H1 (cell line): ENCODE results near the gene FXR2. TPM values are rescaled to one million over a fixed set of nuclear protein-coding genes. Genes with fewer than 3 reads are reported as not detected.

Experiments
- CTCF ChIA-PET: fragments of 300-600 bp; sonication (Branson Sonifier 250); formaldehyde crosslinking; loops from one replicate; lab custom pipeline; 2021; ENCODE audit not compliant: partially characterized antibody; lab: Charles Lee
- POLR2A ChIA-PET: fragments of 300-600 bp; sonication (Branson Sonifier 250); formaldehyde crosslinking; loops from one replicate; lab custom pipeline; 2021; ENCODE audit warnings: inconsistent platforms; ENCODE audit not compliant: partially characterized antibody; lab: Charles Lee
- DNase-seq, 2 experiments: peaks; one replicate each; pipeline versions ENCODE4 v3.0.0 to v3.0.0-alpha.2; 2010 to 2022; ENCODE audit warnings: low spot score in 2 of 2, low read depth in 1 of 2, mixed read lengths in 1 of 2
- FAIRE-seq: peaks from 2 replicates; lab custom pipeline; 2011; peaks lifted over from hg19 to GRCh38; lab: Jason Lieb, UNC
- H2AFZ ChIP-seq: 2 replicates; pipeline ENCODE4 v1.8.1; 2012; ENCODE audit warnings: low read length, inconsistent platforms
- H2AK5ac ChIP-seq: 2 replicates; pipeline ENCODE4 v1.6.1; 2013; ENCODE audit warnings: low read depth, low read length
- H2BK120ac ChIP-seq: replicated peaks from 2 replicates; pipeline ENCODE3; 2013; ENCODE audit warnings: low read depth, low read length, inconsistent platforms
- H2BK12ac ChIP-seq: 2 replicates; pipeline ENCODE4 v1.6.1; 2013; ENCODE audit warnings: low read depth, low read length
- H2BK15ac ChIP-seq: 2 replicates; pipeline ENCODE4 v1.6.1; 2013; ENCODE audit warnings: low read length
- H2BK20ac ChIP-seq: 2 replicates; pipeline ENCODE4 v1.6.1; 2013; ENCODE audit warnings: low read length
- H2BK5ac ChIP-seq: 2 replicates; pipeline ENCODE4 v1.6.1; 2013; ENCODE audit warnings: low read depth, low read length
- H3K14ac ChIP-seq: 2 replicates; pipeline ENCODE4 v1.6.1; 2013; ENCODE audit warnings: inconsistent platforms; ENCODE audit not compliant: insufficient read length
- H3K18ac ChIP-seq: 2 replicates; pipeline ENCODE4 v1.6.1; 2013; ENCODE audit warnings: low read length; ENCODE audit errors: extremely low read depth
- H3K23ac ChIP-seq: 2 replicates; pipeline ENCODE4 v1.6.1; 2013; ENCODE audit warnings: inconsistent platforms; ENCODE audit not compliant: insufficient read length
- H3K23me2 ChIP-seq: 2 replicates; pipeline ENCODE4 v1.6.1; 2013; ENCODE audit warnings: low read depth, low read length
- H3K27ac ChIP-seq: 2 replicates; pipeline ENCODE4 v1.6.1; 2011; ENCODE audit warnings: low read depth, low read length, inconsistent platforms
- H3K27me3 ChIP-seq, 4 experiments: replicated peaks in 1 of 4; 1 replicate in 1 of 4; 2 replicates in 3 of 4; pipeline versions ENCODE4 v1.6.1 to v1.8.1; 2011 to 2013; ENCODE audit warnings: low read length in 3 of 4, mild to moderate bottlenecking in 3 of 4, inconsistent platforms in 2 of 4, mixed read lengths in 2 of 4, moderate library complexity in 1 of 4; ENCODE audit not compliant: control insufficient read depth in 3 of 4, insufficient read depth in 3 of 4; ENCODE audit errors: extremely low read depth in 1 of 4
- H3K36me3 ChIP-seq, 4 experiments: 2 replicates each; pipeline versions ENCODE4 v1.6.1 to v1.8.1; 2011 to 2013; ENCODE audit warnings: mild to moderate bottlenecking in 4 of 4, low read length in 3 of 4, moderate library complexity in 2 of 4, control low read depth in 1 of 4, inconsistent platforms in 1 of 4; ENCODE audit not compliant: insufficient read depth in 4 of 4, control insufficient read depth in 2 of 4
- H3K4ac ChIP-seq: replicated peaks from 2 replicates; pipeline ENCODE3; 2013; ENCODE audit warnings: low read length, low read depth, mixed read lengths, inconsistent platforms; ENCODE audit not compliant: insufficient read length
- H3K4me1 ChIP-seq, 4 experiments: replicated peaks in 1 of 4; 1 replicate in 1 of 4; 2 replicates in 3 of 4; pipeline versions ENCODE4 v1.6.1 to v1.8.1; 2011 to 2013; ENCODE audit warnings: low read length in 3 of 4, inconsistent platforms in 2 of 4, mixed read lengths in 1 of 4; ENCODE audit not compliant: insufficient read depth in 4 of 4, control insufficient read depth in 3 of 4
- H3K4me2 ChIP-seq, 2 experiments: 2 replicates each; pipeline versions ENCODE4 v1.6.1 to v1.8.1; 2011 to 2013; ENCODE audit warnings: low read depth in 2 of 2, low read length in 2 of 2, control low read depth in 1 of 2, inconsistent platforms in 1 of 2, mild to moderate bottlenecking in 1 of 2; ENCODE audit not compliant: insufficient read depth in 1 of 2
- H3K4me3 ChIP-seq, 4 experiments: fragments of 200-600, 300-600 bp in 1 of 4; sonication (generic), shearing (Covaris generic), sonication (Bioruptor Twin) in 1 of 4; 2 replicates each; pipeline versions ENCODE4 v1.5.1 to v1.8.1; 2011 to 2016; ENCODE audit warnings: low read length in 4 of 4, low read depth in 3 of 4, control low read depth in 2 of 4, inconsistent platforms in 2 of 4, mild to moderate bottlenecking in 2 of 4, mixed read lengths in 1 of 4, moderate library complexity in 1 of 4; ENCODE audit not compliant: insufficient read depth in 2 of 4; ENCODE audit errors: extremely low read depth in 1 of 4
- H3K56ac ChIP-seq: replicated peaks from 2 replicates; pipeline ENCODE3; 2013; ENCODE audit warnings: low read depth, mild to moderate bottlenecking, mixed read lengths, low read length, inconsistent platforms; ENCODE audit not compliant: insufficient read length
- H3K79me1 ChIP-seq: 2 replicates; pipeline ENCODE4 v1.6.1; 2013; ENCODE audit warnings: low read depth, low read length, control low read depth
- H3K79me2 ChIP-seq, 2 experiments: 2 replicates each; pipeline versions ENCODE4 v1.6.1 to v1.8.1; 2012 to 2013; ENCODE audit warnings: low read length in 2 of 2, mild to moderate bottlenecking in 2 of 2, inconsistent platforms in 1 of 2; ENCODE audit not compliant: insufficient read depth in 2 of 2, control insufficient read depth in 1 of 2
- H3K9ac ChIP-seq, 4 experiments: replicated peaks in 1 of 4; 1 replicate in 1 of 4; 2 replicates in 3 of 4; pipeline versions ENCODE4 v1.6.1 to v1.8.1; 2011 to 2013; ENCODE audit warnings: low read depth in 3 of 4, low read length in 3 of 4, control low read depth in 2 of 4, mild to moderate bottlenecking in 2 of 4, moderate library complexity in 2 of 4, inconsistent platforms in 1 of 4; ENCODE audit errors: extremely low read depth in 1 of 4
- H3K9me3 ChIP-seq, 2 experiments: 2 replicates each; pipeline versions ENCODE4 v1.6.1 to v1.8.1; 2012 to 2013; ENCODE audit warnings: mild to moderate bottlenecking in 2 of 2, moderate library complexity in 2 of 2, control low read depth in 1 of 2, inconsistent platforms in 1 of 2, low read depth in 1 of 2, low read length in 1 of 2, mixed read lengths in 1 of 2; ENCODE audit not compliant: insufficient read depth in 2 of 2
- H4K20me1 ChIP-seq, 2 experiments: replicated peaks in 1 of 2; 2 replicates each; pipeline versions ENCODE3 to v1.8.1; 2011 to 2013; ENCODE audit warnings: inconsistent platforms in 2 of 2, low read length in 2 of 2, mild to moderate bottlenecking in 1 of 2; ENCODE audit not compliant: insufficient read depth in 2 of 2, control insufficient read depth in 1 of 2
- H4K5ac ChIP-seq: 2 replicates; pipeline ENCODE4 v1.6.1; 2013; ENCODE audit warnings: low read length, low read depth, mixed read lengths, inconsistent platforms; ENCODE audit not compliant: insufficient read length
- H4K8ac ChIP-seq: 2 replicates; pipeline ENCODE4 v1.8.0; 2013; ENCODE audit warnings: mild to moderate bottlenecking, moderate library complexity, low read length, inconsistent platforms; ENCODE audit not compliant: insufficient read depth; ENCODE audit errors: extremely low read depth
- H4K91ac ChIP-seq: replicated peaks from 2 replicates; pipeline ENCODE3; 2013; ENCODE audit warnings: low read length, mixed read lengths, inconsistent platforms; ENCODE audit not compliant: insufficient read length
- BRCA1 ChIP-seq: IDR thresholded peaks from 2 replicates; pipeline ENCODE4 v1.6.1; 2012; ENCODE audit warnings: low read depth, low read length, improper control_type of control experiment
- CEBPB ChIP-seq: IDR thresholded peaks from 2 replicates; pipeline ENCODE4 v1.6.1; 2012; ENCODE audit warnings: low read depth, low read length
- CTBP2 ChIP-seq: IDR thresholded peaks from 2 replicates; pipeline ENCODE4 v1.7.0; 2011; ENCODE audit warnings: borderline replicate concordance, mild to moderate bottlenecking, moderate library complexity, mixed read lengths, low read length; ENCODE audit not compliant: insufficient read depth, insufficient read length
- EGR1 ChIP-seq: IDR thresholded peaks from 2 replicates; pipeline ENCODE4 v1.6.1; 2011; ENCODE audit warnings: low read depth, low read length, borderline replicate concordance
- GABPA ChIP-seq: IDR thresholded peaks from 2 replicates; pipeline ENCODE4 v1.6.1; 2011; ENCODE audit warnings: mild to moderate bottlenecking, low read length, moderate library complexity, borderline replicate concordance; ENCODE audit not compliant: insufficient read depth
- HDAC2 ChIP-seq, 2 experiments: fragments of 300-600 bp in 1 of 2; sonication (generic) in 1 of 2; IDR thresholded peaks; 2 replicates each; pipeline ENCODE4 v1.6.1; 2011 to 2012; ENCODE audit warnings: low read depth in 2 of 2, low read length in 2 of 2, mild to moderate bottlenecking in 2 of 2, moderate library complexity in 2 of 2, borderline replicate concordance in 1 of 2, inconsistent platforms in 1 of 2
- HDAC6 ChIP-seq: IDR thresholded peaks from one replicate; pipeline ENCODE4 v1.7.1; 2012; ENCODE audit warnings: low read depth, mild to moderate bottlenecking, inconsistent platforms, low read length, moderate library complexity
- PHF8 ChIP-seq: fragments of 200-600 bp; sonication (generic); conservative IDR thresholded peaks from 2 replicates; pipeline ENCODE4 v1.7.1; 2012; ENCODE audit warnings: low read depth, mild to moderate bottlenecking, inconsistent platforms, low read length, moderate library complexity
- TCF12 ChIP-seq: IDR thresholded peaks from 2 replicates; pipeline ENCODE4 v1.6.1; 2011; ENCODE audit warnings: low read depth, mild to moderate bottlenecking, low read length
- TEAD4 ChIP-seq: IDR thresholded peaks from 2 replicates; pipeline ENCODE4 v1.6.1; 2012; ENCODE audit warnings: low read depth, low read length, inconsistent platforms, mixed read lengths
- WGBS, 2 experiments: shearing (Covaris generic) in 1 of 2; methylation state at CpG; one replicate each; pipeline versions ENCODE4 v1.1.6 to v1.1.7; 2013 to 2015; ENCODE audit warnings: low lambda C conversion rate in 2 of 2, mixed read lengths in 2 of 2, inconsistent platforms in 1 of 2, low coverage in 1 of 2, missing lambda C conversion rate in 1 of 2; ENCODE audit not compliant: insufficient replicate concordance in 2 of 2, insufficient coverage in 1 of 2, insufficient read length in 1 of 2; ENCODE audit errors: extremely low coverage in 1 of 2, missing lambda C conversion rate in 1 of 2; 5-methylcytosine and 5-hydroxymethylcytosine counted together
- polyA plus RNA-seq, 7 experiments: library from polyadenylated mRNA; depleted of rRNA in 3 of 7; stranded (reverse) in 5 of 7; unstranded in 2 of 7; fragments of >200 nt in 5 of 7; fragments of 200-250 nt in 2 of 7; gene quantifications; 1 replicate in 5 of 7; 2 replicates in 1 of 7; 4 replicates in 1 of 7; pipeline versions ENCODE4 v1.2.1 to v1.2.3, GENCODE V29; 2011 to 2013; ENCODE audit warnings: missing spikeins in 2 of 7, mixed read lengths in 2 of 7
- total RNA-seq: library from RNA; stranded (reverse); fragmentation: NEBNext Ultra II Directional; extraction: Animal tissue kit (Norgen Biotek cat#: 25700); gene quantifications from 2 replicates; pipeline ENCODE4 v1.2.1, GENCODE V29; 2021
- TF ChIP-seq, protein P1 (sequence below): IDR thresholded peaks from 2 replicates; pipeline ENCODE4 v1.6.1; 2012; ENCODE audit warnings: low read length, inconsistent platforms

Gene FXR2
- total and polyA plus RNA-seq, 2 of the 8 experiments (the other 6 are each of a cell fraction or from before 2014, with no cell fraction given) = 26.2 to 44.0 TPM

DNA sequence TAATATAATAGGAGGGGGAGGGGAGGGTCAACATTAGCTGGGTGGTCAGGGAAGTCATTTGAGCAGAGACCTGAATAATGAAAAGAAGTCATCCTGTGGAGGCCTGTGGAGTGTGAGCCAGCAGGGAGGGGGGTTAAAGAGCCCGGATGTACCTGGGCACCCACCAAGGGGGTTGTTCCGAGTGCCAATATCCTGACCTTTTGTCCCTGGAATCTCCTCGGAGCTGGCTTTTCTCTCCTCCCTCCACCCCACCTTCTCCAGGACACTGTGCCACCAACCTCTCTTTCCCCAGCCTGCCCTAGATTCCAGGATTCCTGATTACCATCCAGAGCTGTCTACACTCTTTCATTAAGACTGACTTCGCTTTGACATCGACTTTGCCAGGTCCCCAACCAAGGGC is 21.5 kb upstream of the FXR2 start:
- no peak overlapping the region for H3K4me3 ChIP-seq
- H2AK5ac ChIP-seq = no peak overlapping the region
- peak overlapping the region; percentile 55; the same call in 1 of the 2 replicates for H2BK12ac ChIP-seq
- H4K91ac ChIP-seq = no peak overlapping the region
- H3K18ac ChIP-seq = 0 out of 2 replicates have a peak overlapping the region, but pooled peaks have one; percentile 4
- no peak overlapping the region for H3K9ac ChIP-seq
- peak overlapping the region; percentile 49; the same call in 1 of the 2 replicates for H2BK5ac ChIP-seq
- no peaks in the 10 kb centered on the region for H3K79me1 ChIP-seq
- no peak overlapping the region for H3K23ac ChIP-seq
- H4K5ac ChIP-seq = no peak overlapping the region
- no peak overlapping the region for H2BK120ac ChIP-seq
- no peaks in the 10 kb centered on the region for H3K23me2 ChIP-seq
- H3K14ac ChIP-seq = no peak overlapping the region
- peak overlapping the region in 1 of 2 experiments; percentile 17; a peak in 1 of 4 replicates for H3K4me2 ChIP-seq
- H4K20me1 ChIP-seq = no peaks in the 10 kb centered on the region
- DNase-seq (no peak), FAIRE-seq (no peak)
- 82% methylated on average over 5 of the region's 5 CpGs; no CpG with 5 or more reads in 1 of the 2 experiments for WGBS, 2 experiments
- ChIA-PET CTCF (interaction anchor here (0.6 to 15.7 kb wide), 8 partner anchors 18 to 1087 kb away, joined by 3 to 332 read pairs (median 45); partner anchors contain the start of genes ATP1B2, DNAH2, SOX15 and TP53), POLR2A (interaction anchor here (1.6 to 79.4 kb wide), 2 partner anchors 9 to 31 kb away, joined by 11 to 2272 read pairs; partner anchors contain the start of genes ATP1B2, SAT2, TP53 and WRAP53)
- no peaks in the 10 kb centered on the region for H3K79me2 ChIP-seq
- H3K9me3 ChIP-seq = no peaks in the 10 kb centered on the region; a peak in 1 of 4 replicates
- 0 out of 2 replicates have a peak overlapping the region, but pooled peaks have one; percentile 16 for H2AFZ ChIP-seq
- no peak overlapping the region for H3K56ac ChIP-seq
- H3K4me1 ChIP-seq = peaks cover 0 to 9% (median 3%) of the 10 kb centered on the region in 4 experiments; a peak in 3 of 7 replicates
- no peaks in the 10 kb centered on the region for H3K36me3 ChIP-seq
- peak overlapping the region; percentile 21; the same call in 1 of the 2 replicates for H2BK20ac ChIP-seq
- no peak overlapping the region for H3K4ac ChIP-seq
- no peak overlapping the region; the same call in 1 of the 2 replicates for H2BK15ac ChIP-seq
- no peak overlapping the region for H4K8ac ChIP-seq
- no peak overlapping the region for H3K27ac ChIP-seq
- H3K27me3 ChIP-seq = no peaks in the 10 kb centered on the region
- TF ChIP-seq GABPA (no peak), HDAC6 (no peak), EGR1 (no peak), PHF8 (no peak), CTBP2 (no peak), CEBPB (no peak), BRCA1 (no peak), HDAC2 (IDR thresholded peaks at IDR 0.05; ENCODE audit: borderline replicate concordance in 1 of 2, low read depth in 2 of 2, low read length in 2 of 2) (no peak), TCF12 (no peak), TEAD4 (no peak)
- TF ChIP-seq, protein P1, sequence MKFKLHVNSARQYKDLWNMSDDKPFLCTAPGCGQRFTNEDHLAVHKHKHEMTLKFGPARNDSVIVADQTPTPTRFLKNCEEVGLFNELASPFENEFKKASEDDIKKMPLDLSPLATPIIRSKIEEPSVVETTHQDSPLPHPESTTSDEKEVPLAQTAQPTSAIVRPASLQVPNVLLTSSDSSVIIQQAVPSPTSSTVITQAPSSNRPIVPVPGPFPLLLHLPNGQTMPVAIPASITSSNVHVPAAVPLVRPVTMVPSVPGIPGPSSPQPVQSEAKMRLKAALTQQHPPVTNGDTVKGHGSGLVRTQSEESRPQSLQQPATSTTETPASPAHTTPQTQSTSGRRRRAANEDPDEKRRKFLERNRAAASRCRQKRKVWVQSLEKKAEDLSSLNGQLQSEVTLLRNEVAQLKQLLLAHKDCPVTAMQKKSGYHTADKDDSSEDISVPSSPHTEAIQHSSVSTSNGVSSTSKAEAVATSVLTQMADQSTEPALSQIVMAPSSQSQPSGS = no peak
